Ascending aorta (tissue), 2 donors: ENCODE measurements around the gene CCDC196. TPM values are rescaled to one million over a fixed set of nuclear protein-coding genes. Genes with fewer than 3 reads are reported as not detected.

Experiments
- DNase-seq, 2 donors: peaks; one replicate each; pipeline ENCODE4 v3.0.0-alpha.2; 2019; ENCODE audit warnings: low spot score in 2 of 2
- H3K27ac ChIP-seq, 2 donors: fragments of 200-600 bp; sonication (generic); one replicate each; pipeline ENCODE4 v1.5.1; 2016 to 2017; ENCODE audit warnings: mild to moderate bottlenecking in 1 of 2
- H3K27me3 ChIP-seq: fragments of 200-600 bp; sonication (generic); one replicate; pipeline ENCODE4 v1.5.1; 2017
- H3K36me3 ChIP-seq, 2 donors: fragments of 200-600 bp; sonication (generic); one replicate each; pipeline ENCODE4 v1.5.1; 2016
- H3K4me1 ChIP-seq, 2 donors: fragments of 200-600 bp; sonication (generic); one replicate each; pipeline ENCODE4 v1.5.1; 2016 to 2017; ENCODE audit warnings: mild to moderate bottlenecking in 1 of 2
- H3K4me3 ChIP-seq, 2 donors: fragments of 200-600 bp; sonication (generic); one replicate each; pipeline ENCODE4 v1.5.1; 2016 to 2017; ENCODE audit warnings: mild to moderate bottlenecking in 1 of 2
- H3K9me3 ChIP-seq, 2 donors: fragments of 200-600 bp; sonication (generic); one replicate each; pipeline ENCODE4 v1.5.1; 2016
- intact Hi-C: fragments of 100-400 bp; cut with DNase I; formaldehyde crosslinking; loops from one replicate; pipeline ENCODE4 v1.15.1; 2023
- total RNA-seq: library from RNA; depleted of rRNA; stranded (reverse); fragments of >200 nt; gene quantifications from one replicate; pipeline ENCODE4 v1.1.0, GENCODE V29; 2016
- TF ChIP-seq, protein P1 (sequence below), 3 experiments: fragments of 200-600 bp in 2 of 3; fragments of 450-650 bp in 1 of 3; sonication (generic) in 2 of 3; IDR thresholded peaks; one replicate each; pipeline ENCODE4 v1.5.1; 2016 to 2019; ENCODE audit warnings: antibody characterized with exemption in 3 of 3, mild to moderate bottlenecking in 1 of 3, moderate library complexity in 1 of 3

CCDC196 gene, protein sequence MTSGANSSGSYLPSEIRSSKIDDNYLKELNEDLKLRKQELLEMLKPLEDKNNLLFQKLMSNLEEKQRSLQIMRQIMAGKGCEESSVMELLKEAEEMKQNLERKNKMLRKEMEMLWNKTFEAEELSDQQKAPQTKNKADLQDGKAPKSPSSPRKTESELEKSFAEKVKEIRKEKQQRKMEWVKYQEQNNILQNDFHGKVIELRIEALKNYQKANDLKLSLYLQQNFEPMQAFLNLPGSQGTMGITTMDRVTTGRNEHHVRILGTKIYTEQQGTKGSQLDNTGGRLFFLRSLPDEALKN
- total RNA-seq, result not detected

DNA sequence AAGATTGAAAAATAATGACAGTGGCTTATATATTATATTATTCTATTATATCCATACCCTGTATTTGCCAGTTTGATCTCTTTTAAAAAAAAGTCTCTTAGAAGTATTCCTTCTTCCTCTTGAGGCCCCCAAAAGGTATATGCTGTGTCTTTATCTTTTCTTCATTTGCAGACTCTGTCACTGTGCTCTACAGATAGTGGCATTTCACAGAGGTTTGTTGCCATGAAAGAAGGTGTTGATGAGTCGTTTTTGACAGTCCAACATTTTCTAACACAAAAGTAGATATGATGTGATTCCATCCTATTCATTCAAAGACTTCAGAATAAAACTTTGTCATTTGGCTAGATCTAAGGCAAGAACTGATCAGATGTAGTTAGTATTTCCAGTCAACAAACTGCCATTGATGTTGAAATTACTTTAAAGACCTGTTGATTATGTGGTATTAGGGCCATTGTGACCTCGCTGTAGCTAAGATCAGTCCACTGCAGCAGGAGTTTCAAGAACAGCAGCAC, at the start of gene CCDC196:
CCDC196 (plus strand) TSS at position 462 of the 512 bp plus-strand sequence. CDS start 132 bp downstream, outside the sequence.
- no peaks in the 10 kb centered on the region for H3K4me1 ChIP-seq
- intact Hi-C loops, result no loop called here
- no peak for DNase-seq
- TF ChIP-seq, protein P1, sequence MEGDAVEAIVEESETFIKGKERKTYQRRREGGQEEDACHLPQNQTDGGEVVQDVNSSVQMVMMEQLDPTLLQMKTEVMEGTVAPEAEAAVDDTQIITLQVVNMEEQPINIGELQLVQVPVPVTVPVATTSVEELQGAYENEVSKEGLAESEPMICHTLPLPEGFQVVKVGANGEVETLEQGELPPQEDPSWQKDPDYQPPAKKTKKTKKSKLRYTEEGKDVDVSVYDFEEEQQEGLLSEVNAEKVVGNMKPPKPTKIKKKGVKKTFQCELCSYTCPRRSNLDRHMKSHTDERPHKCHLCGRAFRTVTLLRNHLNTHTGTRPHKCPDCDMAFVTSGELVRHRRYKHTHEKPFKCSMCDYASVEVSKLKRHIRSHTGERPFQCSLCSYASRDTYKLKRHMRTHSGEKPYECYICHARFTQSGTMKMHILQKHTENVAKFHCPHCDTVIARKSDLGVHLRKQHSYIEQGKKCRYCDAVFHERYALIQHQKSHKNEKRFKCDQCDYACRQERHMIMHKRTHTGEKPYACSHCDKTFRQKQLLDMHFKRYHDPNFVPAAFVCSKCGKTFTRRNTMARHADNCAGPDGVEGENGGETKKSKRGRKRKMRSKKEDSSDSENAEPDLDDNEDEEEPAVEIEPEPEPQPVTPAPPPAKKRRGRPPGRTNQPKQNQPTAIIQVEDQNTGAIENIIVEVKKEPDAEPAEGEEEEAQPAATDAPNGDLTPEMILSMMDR (IDR thresholded peaks at IDR 0.05), result no peak
- H3K27me3 ChIP-seq, result no peaks in the 10 kb centered on the region
- no peak within 1 kb of the TSS for H3K27ac ChIP-seq
- H3K4me3 ChIP-seq, result no peak within 1 kb of the TSS
- H3K36me3 ChIP-seq, result no peaks in the 10 kb centered on the region
- H3K9me3 ChIP-seq, result no peaks in the 10 kb centered on the region

DNA sequence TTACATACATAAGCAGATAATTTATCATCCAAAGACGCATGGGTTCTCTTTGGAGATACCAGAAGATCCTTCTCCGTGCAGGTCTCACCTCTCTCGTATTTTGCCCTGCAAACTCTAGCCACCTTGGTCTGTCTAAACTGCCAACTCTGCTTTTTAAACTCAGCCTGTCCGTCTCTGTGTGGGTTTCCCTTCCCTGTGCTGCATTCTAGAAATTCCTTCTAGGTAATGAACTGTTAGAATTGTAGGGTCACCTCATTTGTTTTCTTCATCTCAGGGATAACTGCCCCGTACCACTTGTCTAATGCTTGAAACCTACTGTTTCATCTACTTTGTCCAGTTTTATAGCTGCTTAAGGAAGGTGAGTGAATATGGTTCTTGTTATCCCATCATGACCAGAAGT, 45.4 kb upstream of the CCDC196 start:
- Histone ChIP-seq H3K36me3 (no peaks in the 10 kb centered on the region), H3K9me3 (peaks cover 5 to 32% of the 10 kb centered on the region in 2 donors), H3K27me3 (no peaks in the 10 kb centered on the region), H3K4me3 (no peak overlapping the region), H3K27ac (no peak overlapping the region), H3K4me1 (no peaks in the 10 kb centered on the region)
- intact Hi-C loops, result no loop called here
- no peak for DNase-seq
- TF ChIP-seq, protein P1 (IDR thresholded peaks at IDR 0.05), result no peak

DNA sequence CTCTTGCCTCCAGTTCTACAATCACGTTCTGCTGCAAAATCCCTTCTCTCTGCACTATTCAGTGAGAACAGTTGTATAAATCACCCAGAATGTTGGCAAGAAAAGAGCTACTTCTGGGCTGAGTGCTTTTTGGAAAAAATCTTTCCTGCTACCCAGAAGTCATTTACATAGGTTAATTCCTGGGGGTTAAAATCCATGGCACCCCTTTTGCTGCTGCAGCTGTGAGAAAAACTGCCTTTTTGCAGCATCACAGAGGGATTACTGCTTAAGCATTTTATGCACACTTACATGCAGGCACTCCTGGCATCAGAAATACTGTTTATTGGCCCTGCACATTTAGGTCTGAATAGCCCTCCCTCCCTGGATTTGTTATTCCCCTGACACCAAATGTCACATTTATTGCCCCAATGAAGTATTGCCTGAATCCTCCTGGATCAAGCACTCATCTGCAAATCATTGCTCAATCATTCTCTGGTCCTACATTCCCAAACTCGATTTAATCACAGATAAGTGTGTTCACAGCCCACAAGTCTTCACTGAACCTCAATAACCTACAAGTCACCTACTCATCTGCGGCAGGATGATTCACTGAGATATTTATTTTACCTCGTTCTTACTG, 43.1 kb upstream of the CCDC196 start:
- DNase-seq, result no peak
- H3K36me3 ChIP-seq, result no peaks in the 10 kb centered on the region
- H3K9me3 ChIP-seq, result peaks cover 5 to 22% of the 10 kb centered on the region in 2 donors
- no peak overlapping the region for H3K4me3 ChIP-seq
- intact Hi-C loops, result no loop called here
- H3K4me1 ChIP-seq, result no peaks in the 10 kb centered on the region
- no peak overlapping the region for H3K27ac ChIP-seq
- TF ChIP-seq, protein P1 (IDR thresholded peaks at IDR 0.05), result no peak
- no peaks in the 10 kb centered on the region for H3K27me3 ChIP-seq

DNA sequence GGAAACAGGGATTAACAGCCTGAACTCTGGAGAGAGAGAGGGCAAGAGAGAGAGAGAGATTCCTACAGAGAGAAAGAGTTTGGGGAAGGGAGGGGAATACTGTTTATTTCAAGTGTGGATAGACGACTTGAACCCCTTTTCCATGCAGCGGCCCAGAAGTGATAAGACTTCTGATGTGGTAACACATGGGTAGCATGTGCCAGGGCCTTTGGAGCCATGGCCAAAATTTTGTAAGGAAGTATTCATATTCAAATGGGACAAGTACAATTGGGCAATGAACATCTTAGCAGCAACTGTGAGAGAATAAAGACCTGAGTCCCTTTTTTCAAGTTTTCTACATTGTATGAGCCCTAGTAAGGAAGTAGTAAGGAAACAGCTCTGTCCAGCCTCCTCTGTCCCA, 42.4 kb upstream of the CCDC196 start:
- intact Hi-C loops, result no loop called here
- Histone ChIP-seq H3K4me3 (no peak overlapping the region), H3K9me3 (peaks cover 1 to 15% of the 10 kb centered on the region in 2 donors), H3K4me1 (no peaks in the 10 kb centered on the region), H3K27me3 (no peaks in the 10 kb centered on the region), H3K36me3 (no peaks in the 10 kb centered on the region), H3K27ac (no peak overlapping the region)
- no peak for DNase-seq
- TF ChIP-seq, protein P1 (IDR thresholded peaks at IDR 0.05), result no peak

DNA sequence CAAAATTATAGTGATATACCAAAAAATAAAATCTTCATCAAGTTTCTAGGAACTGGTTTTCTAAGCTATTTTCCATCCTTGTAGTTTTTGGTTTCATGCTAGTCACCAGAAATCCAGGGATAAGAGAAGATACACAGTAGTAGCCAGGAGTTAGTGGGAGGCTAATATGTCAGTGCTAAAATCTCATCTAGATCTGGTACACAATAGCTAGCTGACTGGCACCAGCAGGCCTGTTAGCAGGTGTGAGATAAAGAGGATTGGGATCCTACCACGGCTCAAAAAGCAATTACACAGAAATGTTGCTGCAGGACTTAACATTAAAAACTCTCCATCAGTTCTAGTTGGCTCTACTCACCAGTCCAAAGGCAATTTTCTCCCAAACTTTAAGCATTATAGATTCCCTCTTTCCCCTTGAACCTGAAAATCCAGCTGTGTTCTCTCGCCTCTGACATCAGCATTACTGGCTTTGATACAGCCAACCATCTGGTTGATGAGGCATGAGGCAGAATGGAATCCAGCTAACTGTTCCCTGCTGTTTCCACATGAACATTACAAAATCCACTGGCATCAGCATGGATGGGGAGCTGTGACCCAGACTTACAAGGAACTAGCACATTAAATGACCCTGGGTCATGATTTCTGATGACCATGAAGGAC, 41.8 kb upstream of the CCDC196 start:
- DNase-seq, result no peak
- Histone ChIP-seq H3K9me3 (peaks cover 0 to 10% of the 10 kb centered on the region in 2 donors), H3K36me3 (no peaks in the 10 kb centered on the region), H3K27me3 (no peaks in the 10 kb centered on the region), H3K27ac (no peak overlapping the region), H3K4me3 (no peak overlapping the region), H3K4me1 (no peaks in the 10 kb centered on the region)
- intact Hi-C loops, result no loop called here
- TF ChIP-seq, protein P1 (IDR thresholded peaks at IDR 0.05), result no peak
